Smooth muscle cell (in vitro differentiated cells): ENCODE data around the gene SIX2. TPM values are rescaled to one million over a fixed set of nuclear protein-coding genes. Genes with fewer than 3 reads are reported as not detected.

ENCODE experiments used
- DNase-seq: peaks from one replicate; lab custom pipeline; 2025; ENCODE audit not compliant: unreplicated experiment; lab: John Stamatoyannopoulos, UW
- H2AFZ ChIP-seq: fragments of 200-600 bp; sonication (generic); 2 replicates; pipeline ENCODE4 v1.6.0; 2016; ENCODE audit warnings: antibody characterized with exemption, low read depth, mild to moderate bottlenecking
- H3F3A ChIP-seq: fragments of 200-600 bp; sonication (generic); 2 replicates; pipeline ENCODE4 v1.6.0; 2017; ENCODE audit warnings: antibody characterized with exemption, low read depth
- H3K27ac ChIP-seq: fragments of 200-600 bp; sonication (generic); 2 replicates; pipeline ENCODE4 v1.5.1; 2016; ENCODE audit warnings: low read depth, mild to moderate bottlenecking
- H3K27me3 ChIP-seq: fragments of 200-600 bp; sonication (generic); 2 replicates; pipeline ENCODE4 v1.6.1; 2016; ENCODE audit warnings: low read depth, mild to moderate bottlenecking
- H3K36me3 ChIP-seq: fragments of 200-600 bp; sonication (generic); 2 replicates; pipeline ENCODE4 v1.5.1; 2016; ENCODE audit warnings: low read depth
- H3K4me1 ChIP-seq: fragments of 200-600 bp; sonication (generic); 2 replicates; pipeline ENCODE4 v1.5.1; 2016; ENCODE audit warnings: low read depth
- H3K4me2 ChIP-seq: fragments of 200-600 bp; sonication (generic); 2 replicates; pipeline ENCODE4 v1.6.0; 2016; ENCODE audit warnings: mild to moderate bottlenecking
- H3K4me3 ChIP-seq: fragments of 200-600 bp; sonication (generic); 2 replicates; pipeline ENCODE4 v1.5.1; 2016; ENCODE audit warnings: mild to moderate bottlenecking
- H3K79me2 ChIP-seq: fragments of 200-600 bp; sonication (generic); 2 replicates; pipeline ENCODE4 v1.6.0; 2016; ENCODE audit warnings: low read depth, mild to moderate bottlenecking
- H3K9ac ChIP-seq: fragments of 200-600 bp; sonication (generic); 2 replicates; pipeline ENCODE4 v1.6.0; 2016; ENCODE audit warnings: low read depth
- H3K9me3 ChIP-seq: fragments of 200-600 bp; sonication (generic); replicated peaks from 2 replicates; pipeline ENCODE4 v1.5.1; 2016; ENCODE audit warnings: low read depth
- H4K20me1 ChIP-seq: fragments of 200-600 bp; sonication (generic); 2 replicates; pipeline ENCODE4 v1.6.0; 2016; ENCODE audit warnings: low read depth
- WGBS: methylation state at CpG from one replicate; pipeline ENCODE4 v1.1.7; 2016; ENCODE audit warnings: low lambda C conversion rate; 5-methylcytosine and 5-hydroxymethylcytosine counted together
- polyA plus RNA-seq: library from polyadenylated mRNA; unstranded; fragments of >200 nt; fragmentation: Nextera tagmentation; extraction: Ambion mirVana; gene quantifications from 2 replicates; pipeline ENCODE4 v1.2.1, GENCODE V29; 2016
- total RNA-seq: library from RNA; depleted of rRNA; stranded (reverse); fragments of >200 nt; gene quantifications from 2 replicates; pipeline ENCODE4 v1.2.3, GENCODE V29; 2014
- TF ChIP-seq, protein P1 (sequence below): fragments of 200-600 bp; sonication (generic); IDR thresholded peaks from 2 replicates; pipeline ENCODE4 v1.5.1; 2017; ENCODE audit warnings: borderline replicate concordance, mild to moderate bottlenecking, antibody characterized with exemption; ENCODE audit not compliant: insufficient read depth, poor library complexity, severe bottlenecking

Gene SIX2
- total and polyA plus RNA-seq, 2 experiments from 2014 or later, result 0.18 TPM; not detected in 1

- no peak for DNase-seq
- Histone ChIP-seq H3K27me3 (peaks cover 70% of the 10 kb centered on the region), H3F3A (no peaks in the 10 kb centered on the region), H3K27ac (no peak overlapping the region), H3K9ac (no peak overlapping the region), H3K4me1 (no peaks in the 10 kb centered on the region), H3K4me3 (no peak overlapping the region), H3K79me2 (no peaks in the 10 kb centered on the region), H3K4me2 (no peak overlapping the region), H2AFZ (no peak overlapping the region), H4K20me1 (no peaks in the 10 kb centered on the region), H3K9me3 (no peaks in the 10 kb centered on the region), H3K36me3 (no peaks in the 10 kb centered on the region)
- TF ChIP-seq, protein P1, sequence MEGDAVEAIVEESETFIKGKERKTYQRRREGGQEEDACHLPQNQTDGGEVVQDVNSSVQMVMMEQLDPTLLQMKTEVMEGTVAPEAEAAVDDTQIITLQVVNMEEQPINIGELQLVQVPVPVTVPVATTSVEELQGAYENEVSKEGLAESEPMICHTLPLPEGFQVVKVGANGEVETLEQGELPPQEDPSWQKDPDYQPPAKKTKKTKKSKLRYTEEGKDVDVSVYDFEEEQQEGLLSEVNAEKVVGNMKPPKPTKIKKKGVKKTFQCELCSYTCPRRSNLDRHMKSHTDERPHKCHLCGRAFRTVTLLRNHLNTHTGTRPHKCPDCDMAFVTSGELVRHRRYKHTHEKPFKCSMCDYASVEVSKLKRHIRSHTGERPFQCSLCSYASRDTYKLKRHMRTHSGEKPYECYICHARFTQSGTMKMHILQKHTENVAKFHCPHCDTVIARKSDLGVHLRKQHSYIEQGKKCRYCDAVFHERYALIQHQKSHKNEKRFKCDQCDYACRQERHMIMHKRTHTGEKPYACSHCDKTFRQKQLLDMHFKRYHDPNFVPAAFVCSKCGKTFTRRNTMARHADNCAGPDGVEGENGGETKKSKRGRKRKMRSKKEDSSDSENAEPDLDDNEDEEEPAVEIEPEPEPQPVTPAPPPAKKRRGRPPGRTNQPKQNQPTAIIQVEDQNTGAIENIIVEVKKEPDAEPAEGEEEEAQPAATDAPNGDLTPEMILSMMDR, result no peak
- WGBS, result 78% methylated on average over 3 of the region's 3 CpGs
These were observed 11.2 kb upstream of the SIX2 start for GRCh38 chr2:45020439-45020838.

DNA sequence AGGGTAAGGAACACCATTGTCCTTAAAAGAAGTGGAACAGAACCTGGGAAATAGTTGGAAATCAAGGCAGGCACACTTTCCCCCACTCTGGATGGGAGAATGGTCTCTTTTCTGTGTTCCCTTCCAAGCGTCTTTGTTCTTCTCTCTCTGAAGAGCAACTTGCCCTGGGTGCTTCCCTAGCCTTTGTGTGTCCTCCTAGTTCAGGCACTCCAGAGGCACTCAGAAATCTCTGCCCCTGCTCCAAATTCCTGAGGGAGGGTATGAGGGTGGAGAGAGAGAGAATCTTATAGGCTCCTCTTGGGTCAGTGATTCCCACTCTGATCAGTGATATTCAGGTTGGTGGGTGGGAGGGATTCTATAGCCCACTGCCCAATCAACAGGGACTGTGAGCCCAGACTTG, 8.8 kb upstream of the SIX2 start:
- Histone ChIP-seq H3K27ac (no peak overlapping the region), H3K27me3 (peaks cover 93% of the 10 kb centered on the region)
- TF ChIP-seq, protein P1, result no peak

DNA sequence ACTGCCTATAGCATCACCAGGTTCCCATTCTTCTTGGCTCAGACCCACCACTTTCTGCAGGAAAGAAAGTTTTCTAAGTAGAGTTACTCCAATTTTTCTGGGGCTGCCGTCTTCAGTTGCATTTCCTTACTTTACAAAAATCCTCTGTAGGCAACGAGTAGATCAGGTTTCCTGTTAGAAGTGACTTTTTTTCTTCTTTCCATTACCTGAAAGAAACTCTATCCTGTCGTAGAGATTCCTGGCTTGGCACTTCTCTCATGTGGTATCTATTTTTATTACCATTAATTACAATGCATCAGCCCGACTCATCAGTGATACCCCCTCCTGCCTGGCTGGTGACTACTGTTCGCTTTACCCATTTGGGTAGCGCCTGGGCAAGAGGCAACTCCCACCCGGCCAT, 5.6 kb upstream of the SIX2 start:
- Histone ChIP-seq H3K4me3 (no peak overlapping the region), H3K4me1 (peaks cover 10% of the 10 kb centered on the region), H3K4me2 (no peak overlapping the region), H3K79me2 (no peaks in the 10 kb centered on the region), H4K20me1 (no peaks in the 10 kb centered on the region), H3K9me3 (no peaks in the 10 kb centered on the region), H3K27ac (no peak overlapping the region), H2AFZ (no peak overlapping the region), H3F3A (no peaks in the 10 kb centered on the region), H3K27me3 (peaks cover 99% of the 10 kb centered on the region), H3K9ac (no peak overlapping the region), H3K36me3 (no peaks in the 10 kb centered on the region)
- DNase-seq, result no peak
- WGBS, result 78% methylated on average over 7 of the region's 7 CpGs
- TF ChIP-seq, protein P1, result no peak

More for the DNA sequence above, 8.8 kb upstream of the SIX2 start:
- Histone ChIP-seq H3K4me2 (no peak overlapping the region), H3K4me3 (no peak overlapping the region), H3K9ac (no peak overlapping the region), H2AFZ (no peak overlapping the region), H3K4me1 (peaks cover 9% of the 10 kb centered on the region), H3F3A (no peaks in the 10 kb centered on the region), H3K79me2 (no peaks in the 10 kb centered on the region), H3K36me3 (no peaks in the 10 kb centered on the region), H3K9me3 (no peaks in the 10 kb centered on the region), H4K20me1 (no peaks in the 10 kb centered on the region)
- no peak for DNase-seq
- WGBS, result 75% methylated on average over 1 of the region's 1 CpG

- Histone ChIP-seq H4K20me1 (no peaks in the 10 kb centered on the region), H3K4me1 (peaks cover 10% of the 10 kb centered on the region), H3K36me3 (no peaks in the 10 kb centered on the region), H3K27me3 (peaks cover 100% of the 10 kb centered on the region), H3K27ac (no peak overlapping the region), H3K79me2 (no peaks in the 10 kb centered on the region), H3K9ac (no peak overlapping the region), H2AFZ (no peak overlapping the region), H3K9me3 (no peaks in the 10 kb centered on the region), H3K4me2 (peak overlapping the region; percentile 81), H3K4me3 (peak overlapping the region; percentile 34), H3F3A (no peaks in the 10 kb centered on the region)
- WGBS, result 3% methylated on average over 40 of the region's 57 CpGs
- DNase-seq, result no peak
- TF ChIP-seq, protein P1, result peak; percentile 64
These were observed 4.9 kb upstream of the SIX2 start for GRCh38 chr2:45014016-45014702.
